ENCODE measurements around the gene TXNRD2. TPM values are rescaled to one million over a fixed set of nuclear protein-coding genes. Genes with fewer than 3 reads are reported as not detected.
A peak's percentile ranks its signal among the peaks of the same experiment; 100 is the strongest.

Gene TXNRD2
- total and polyA plus RNA-seq, 2 of the 4 experiments (the other 2 are of a cell fraction), result 15.6 to 25.7 TPM

DNA sequence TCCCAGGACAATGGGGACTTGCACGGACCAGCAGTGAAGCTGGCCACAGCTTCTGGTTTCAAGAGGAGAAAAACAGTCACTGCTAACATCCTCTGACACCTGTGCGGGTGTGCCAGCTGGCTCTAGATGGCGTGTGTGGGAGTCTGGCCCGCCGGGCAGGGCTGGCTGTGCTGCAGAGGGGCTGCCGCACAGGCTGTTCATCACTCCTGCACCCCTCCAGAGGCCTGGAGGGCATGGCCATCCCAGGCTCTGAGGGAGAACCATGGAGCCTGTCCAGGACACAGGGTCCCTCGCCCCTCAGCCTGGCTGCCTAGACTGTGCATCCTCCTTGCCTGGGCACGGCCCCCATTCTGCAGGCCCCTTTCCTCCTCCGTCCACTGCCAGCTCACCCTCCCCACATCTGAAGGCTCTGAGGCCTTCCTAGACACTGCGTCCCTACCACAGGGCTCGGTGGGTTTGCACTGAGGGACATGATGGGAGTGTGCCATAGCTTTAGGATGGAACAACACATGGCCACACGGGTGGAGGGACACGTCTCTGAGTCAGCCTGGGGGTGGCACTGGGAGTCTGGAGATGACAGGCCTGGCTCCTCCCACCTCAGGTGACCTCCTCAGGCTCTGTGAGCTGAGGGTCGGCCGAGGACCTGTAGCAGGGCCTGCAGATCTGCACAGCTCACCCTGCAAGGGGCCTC is 44.8 kb downstream of the TXNRD2 start:
- intact Hi-C loops (cut with micrococcal nuclease), result no loop called here
- H3K23ac ChIP-seq (ENCODE audit: low read depth, low read length), result no peak overlapping the region
- ChIA-PET POLR2A (ENCODE audit: unreplicated experiment) (no interaction called here), CTCF (no interaction called here)
- no peak overlapping the region for H3K4ac ChIP-seq (ENCODE audit: low read depth, low read length)
- H3K4me2 ChIP-seq (ENCODE audit: low read depth, low read length), result no peak overlapping the region
- H2AFZ ChIP-seq (replicated peaks; ENCODE audit: low read length, poor library complexity), result no peak overlapping the region
- no peak overlapping the region for H2BK20ac ChIP-seq (ENCODE audit: low read depth, low read length)
- dilution Hi-C loops (cut with HindIII; ENCODE audit: low sequenced_read_pairs, unreplicated experiment), result no loop called here
- ATAC-seq (ENCODE audit: low read depth), result no peak
- no peaks in the 10 kb centered on the region; the same call in 1 of the 2 replicates for H4K20me1 ChIP-seq (ENCODE audit: insufficient read depth, low read length)
- peaks cover 0 to 12% of the 10 kb centered on the region in 2 experiments; a peak in 1 of 4 replicates for H3K79me1 ChIP-seq (ENCODE audit: low read depth in 1 of 2, low read length in 2 of 2)
- H2AK5ac ChIP-seq (ENCODE audit: low read depth, low read length), result 0 out of 2 replicates have a peak overlapping the region, but pooled peaks have one; percentile 30
- H4K91ac ChIP-seq (ENCODE audit: insufficient read depth, low read depth, low read length), result no peak overlapping the region; the same call in 1 of the 2 replicates
- DNase-seq, result no peak
- H2BK120ac ChIP-seq (ENCODE audit: low read depth, low read length), result no peak overlapping the region
- 88% methylated on average over 8 of the region's 15 CpGs; no CpG with 5 or more reads in 1 of the 2 experiments for WGBS, 2 experiments (ENCODE audit: extremely low coverage in 2 of 2, insufficient read length in 1 of 2)
- no peaks in the 10 kb centered on the region for H3K27me3 ChIP-seq (ENCODE audit: control insufficient read depth, insufficient read depth, low read length)
- H4K8ac ChIP-seq (ENCODE audit: low read depth in 2 of 2, low read length in 2 of 2), result no peak overlapping the region
- peaks cover 7% of the 10 kb centered on the region; the same call in 1 of the 2 replicates for H3K9me1 ChIP-seq (ENCODE audit: insufficient read depth, low read length)
- H3K18ac ChIP-seq (ENCODE audit: low read depth, low read length), result no peak overlapping the region
- H2AK9ac ChIP-seq (replicated peaks; ENCODE audit: low read depth, low read length, poor library complexity), result no peak overlapping the region
- in situ Hi-C loops (cut with MboI; ENCODE audit: low sequenced_read_pairs), result no loop called here
- no TSS peak for BruUV-seq (replicated peaks)
- H3K36me3 ChIP-seq (ENCODE audit: control insufficient read depth, insufficient read depth, low read length), result peaks cover 20% of the 10 kb centered on the region
- peaks cover 14% of the 10 kb centered on the region for H3K4me1 ChIP-seq (ENCODE audit: control insufficient read depth, insufficient read depth, low read length)
- H3K27ac ChIP-seq (ENCODE audit: insufficient read depth, low read length), result no peak overlapping the region
- no peak overlapping the region for H3K56ac ChIP-seq (ENCODE audit: extremely low read depth, insufficient read depth, low read length)
- no peak overlapping the region for H2BK5ac ChIP-seq (ENCODE audit: low read depth, low read length, poor library complexity, severe bottlenecking)
- no peaks in the 10 kb centered on the region for H3K9me3 ChIP-seq (ENCODE audit: control insufficient read depth, insufficient read depth, low read length)
- no peak overlapping the region for H3K9ac ChIP-seq (ENCODE audit: low read depth, low read length)
- no peak overlapping the region for H2BK15ac ChIP-seq (ENCODE audit: low read depth, low read length)
- no peak for TF ChIP-seq MXI1 (IDR thresholded peaks at IDR 0.05; ENCODE audit: borderline replicate concordance, low read depth, low read length)
- no peak for TF ChIP-seq RCOR1 (IDR thresholded peaks at IDR 0.05; ENCODE audit: insufficient replicate concordance, low read length)
- TF ChIP-seq SMC3 (IDR thresholded peaks at IDR 0.05; ENCODE audit: low read depth, low read length), result no peak
- no peak for TF ChIP-seq NFE2L2 (IDR thresholded peaks at IDR 0.05; ENCODE audit: low read depth, low read length)
- no peak for TF ChIP-seq FOS (IDR thresholded peaks at IDR 0.05; ENCODE audit: low read depth, low read length)
- no peak for TF ChIP-seq MAZ (IDR thresholded peaks at IDR 0.05; ENCODE audit: borderline replicate concordance, low read depth, low read length)
- no peak for TF ChIP-seq RFX5 (IDR thresholded peaks at IDR 0.05; ENCODE audit: low read depth, low read length)
- no peak for TF ChIP-seq CHD1 (IDR thresholded peaks at IDR 0.05; ENCODE audit: low read depth, low read length)
- no peak overlapping the region for H4K5ac ChIP-seq (ENCODE audit: low read depth, low read length)
- H3K14ac ChIP-seq (replicated peaks; ENCODE audit: low read depth, low read length), result no peak overlapping the region
- no peak overlapping the region for H3K4me3 ChIP-seq (ENCODE audit: insufficient read depth, low read depth, low read length)

Measured in IMR-90 (cell line).